ENCODE measurements around the gene CMTR1.

CMTR1 gene

DNA sequence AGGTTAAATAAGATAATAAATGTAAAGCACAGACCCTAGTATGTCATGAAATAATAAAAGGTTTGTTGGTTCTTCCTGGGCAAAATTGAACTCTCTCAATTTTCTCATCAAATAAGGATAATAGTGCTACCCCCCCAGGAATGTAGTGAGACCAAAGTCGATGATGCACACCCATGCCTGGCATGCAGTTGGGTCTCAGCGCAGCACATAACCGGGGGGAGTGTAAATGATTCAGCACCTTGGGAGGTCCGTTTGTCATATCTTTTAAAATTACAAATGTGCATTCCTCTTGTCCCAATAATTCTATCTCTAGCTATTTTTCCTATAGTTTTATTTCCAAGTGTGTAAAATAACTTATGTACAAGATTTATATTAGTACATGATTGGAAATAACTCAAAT is 98.0 kb downstream of the CMTR1 start:
- H3K4me1 ChIP-seq (ENCODE audit: insufficient read depth, low read length): no peaks in the 10 kb centered on the region
- H3K9me3 ChIP-seq (ENCODE audit: insufficient read depth, low read depth, low read length): no peaks in the 10 kb centered on the region
- H3K9ac ChIP-seq (ENCODE audit: low read depth, low read length): no peak overlapping the region
- no peak overlapping the region for H3K4me3 ChIP-seq (ENCODE audit: low read length)
- peaks cover 53% of the 10 kb centered on the region for H3K27me3 ChIP-seq (ENCODE audit: insufficient read depth, low read length)
- no peaks in the 10 kb centered on the region for H3K36me3 ChIP-seq (ENCODE audit: insufficient read depth, low read depth, low read length)
- no peak overlapping the region for H3K27ac ChIP-seq (ENCODE audit: low read length)
